H1 (cell line): ENCODE results near the gene HECTD1.

ENCODE experiments used
- CHD2 ChIP-seq: IDR thresholded peaks from 2 replicates; pipeline ENCODE4 v1.6.1; 2012; ENCODE audit warnings: low read length, improper control_type of control experiment
- EZH2 ChIP-seq: fragments of 200-600 bp; sonication (generic); IDR thresholded peaks from 2 replicates; pipeline ENCODE4 v1.7.1; 2012; ENCODE audit warnings: low read depth, mild to moderate bottlenecking, moderate library complexity, low read length, inconsistent platforms; ENCODE audit not compliant: severe bottlenecking
- POLR2AphosphoS5 ChIP-seq: IDR thresholded peaks from 2 replicates; pipeline ENCODE4 v1.6.1; 2011; ENCODE audit warnings: low read depth, low read length
- SP1 ChIP-seq: IDR thresholded peaks from 2 replicates; pipeline ENCODE4 v1.6.1; 2011; ENCODE audit warnings: low read depth, low read length
- TAF1 ChIP-seq: IDR thresholded peaks from 2 replicates; pipeline ENCODE4 v1.6.1; 2011; ENCODE audit warnings: mild to moderate bottlenecking, low read depth, low read length

GRCh38 chr14:31097081-31097480 is 110.5 kb downstream of the HECTD1 start:
- TF ChIP-seq EZH2 = no peak
- TF ChIP-seq POLR2AphosphoS5 = no peak
- no peak for TF ChIP-seq TAF1
- no peak for TF ChIP-seq CHD2
- TF ChIP-seq SP1 = no peak
